SU-DHL-6 (cell line): Measurements from ENCODE around the gene CRB2.

ENCODE experiments used
- EZH2phosphoT487 ChIP-seq: fragments of 200-600 bp; sonication (generic), shearing (Covaris generic); conservative IDR thresholded peaks from 2 replicates; pipeline ENCODE4 v1.6.1; 2018; ENCODE audit warnings: mild to moderate bottlenecking, antibody characterized with exemption, low read length, moderate library complexity, mixed read lengths
- TF ChIP-seq, protein P1 (sequence below): fragments of 200-600 bp; sonication (generic); IDR thresholded peaks from one replicate; pipeline ENCODE4 v1.5.1; 2017; ENCODE audit warnings: antibody characterized with exemption, mild to moderate bottlenecking, low read length, moderate library complexity; ENCODE audit not compliant: insufficient read depth, poor library complexity, severe bottlenecking

DNA sequence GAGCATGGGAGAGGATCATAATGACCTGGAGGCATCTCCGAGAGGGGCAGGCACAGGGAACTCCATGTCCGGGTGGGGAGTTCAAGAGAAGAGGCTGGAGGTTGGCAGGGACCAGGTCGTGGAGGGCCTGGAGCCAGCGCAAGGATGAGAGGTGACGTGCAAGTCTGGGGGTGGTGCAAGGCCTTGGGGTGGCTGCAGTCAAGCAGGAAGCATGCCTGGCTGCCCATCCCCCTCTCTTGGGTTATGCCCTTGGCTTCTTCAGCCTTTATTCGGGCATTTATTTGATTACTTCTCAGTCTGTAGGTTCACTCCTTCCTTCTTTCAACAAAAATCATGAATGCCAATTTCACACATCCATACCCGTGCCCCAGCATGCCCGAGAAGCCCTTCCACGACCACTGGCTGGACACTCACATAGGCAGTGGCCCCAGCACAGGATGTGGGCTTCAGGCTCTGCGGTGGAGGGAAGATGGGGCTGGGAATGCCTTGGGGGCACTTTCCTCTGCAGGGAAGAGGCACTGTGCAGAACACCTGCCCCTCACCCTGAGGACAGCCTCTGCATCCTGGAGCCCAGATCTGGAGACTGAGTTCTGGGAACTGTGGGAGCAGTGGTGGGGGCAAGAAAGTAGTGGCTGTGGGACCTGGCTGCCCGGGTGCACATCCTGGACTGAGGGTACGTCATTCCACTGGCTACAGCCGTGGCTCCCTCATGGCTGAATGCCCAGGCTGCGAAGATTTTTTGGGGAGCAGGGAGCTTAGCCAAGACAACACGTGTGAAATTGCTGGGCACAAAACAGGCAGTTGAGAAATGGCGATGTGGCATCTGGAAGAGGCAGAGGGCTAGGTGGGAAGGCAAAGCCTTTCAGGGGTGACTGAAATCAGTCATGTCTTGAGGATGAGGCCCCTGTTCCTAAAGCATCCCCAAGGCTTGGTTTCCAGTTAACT lies 38.6 kb downstream of the CRB2 start:
- TF ChIP-seq, protein P1, sequence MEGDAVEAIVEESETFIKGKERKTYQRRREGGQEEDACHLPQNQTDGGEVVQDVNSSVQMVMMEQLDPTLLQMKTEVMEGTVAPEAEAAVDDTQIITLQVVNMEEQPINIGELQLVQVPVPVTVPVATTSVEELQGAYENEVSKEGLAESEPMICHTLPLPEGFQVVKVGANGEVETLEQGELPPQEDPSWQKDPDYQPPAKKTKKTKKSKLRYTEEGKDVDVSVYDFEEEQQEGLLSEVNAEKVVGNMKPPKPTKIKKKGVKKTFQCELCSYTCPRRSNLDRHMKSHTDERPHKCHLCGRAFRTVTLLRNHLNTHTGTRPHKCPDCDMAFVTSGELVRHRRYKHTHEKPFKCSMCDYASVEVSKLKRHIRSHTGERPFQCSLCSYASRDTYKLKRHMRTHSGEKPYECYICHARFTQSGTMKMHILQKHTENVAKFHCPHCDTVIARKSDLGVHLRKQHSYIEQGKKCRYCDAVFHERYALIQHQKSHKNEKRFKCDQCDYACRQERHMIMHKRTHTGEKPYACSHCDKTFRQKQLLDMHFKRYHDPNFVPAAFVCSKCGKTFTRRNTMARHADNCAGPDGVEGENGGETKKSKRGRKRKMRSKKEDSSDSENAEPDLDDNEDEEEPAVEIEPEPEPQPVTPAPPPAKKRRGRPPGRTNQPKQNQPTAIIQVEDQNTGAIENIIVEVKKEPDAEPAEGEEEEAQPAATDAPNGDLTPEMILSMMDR, result no peak
- TF ChIP-seq EZH2phosphoT487, result no peak
